HCT116 (cell line): ENCODE measurements around the gene NMU. TPM values are rescaled to one million over a fixed set of nuclear protein-coding genes. Genes with fewer than 3 reads are reported as not detected.

Experiments used
- ATAC-seq: fragments of 200-7000 bp; cut with Tn5 transposase; 2 replicates; pipeline ENCODE4 v1.9.1; 2020; ENCODE audit warnings: mild to moderate bottlenecking, moderate library complexity
- BruUV-seq: library from RNA; stranded (reverse); fragments of 400-500 nt; replicated peaks from 2 replicates; lab custom pipeline; 2021; lab: Mats Ljungman, UMichigan
- CTCF ChIA-PET: fragments of 300-600 bp; sonication (Branson Sonifier 250); formaldehyde crosslinking; loops from one replicate; lab custom pipeline; 2021; ENCODE audit warnings: antibody characterized with exemption; lab: Charles Lee
- POLR2A ChIA-PET: fragments of 300-600, 350-600 bp; sonication (Branson Sonifier 250); formaldehyde crosslinking; loops from one replicate; lab custom pipeline; 2021; ENCODE audit warnings: antibody characterized with exemption; lab: Charles Lee
- RAD21 ChIA-PET, 2 experiments: fragments of 300-600 bp; sonication (Branson Sonifier 250); formaldehyde crosslinking; loops; one replicate each; lab custom pipeline; 2023; ENCODE audit warnings: low total read pairs in 2 of 2; ENCODE audit not compliant: uncharacterized antibody in 2 of 2, unreplicated experiment in 2 of 2, low non-redundant PET in 1 of 2; lab: Charles Lee
- DNase-seq: peaks from one replicate; pipeline ENCODE4 v3.0.0-alpha.2; 2010; ENCODE audit warnings: low read depth, low spot score
- H2AFZ ChIP-seq: fragments of 200-600 bp; shearing (Covaris generic), sonication (generic); 2 replicates; pipeline ENCODE4 v1.6.1; 2017; ENCODE audit warnings: low read depth, mixed run types, mixed read lengths, antibody characterized with exemption, low read length; ENCODE audit not compliant: poor library complexity, severe bottlenecking
- H3K27ac ChIP-seq: 2 replicates; pipeline ENCODE4 v1.5.1; 2012; ENCODE audit warnings: low read depth, low read length
- H3K27me3 ChIP-seq: fragments of 200-600 bp; sonication (generic); 2 replicates; pipeline ENCODE4 v1.6.1; 2016; ENCODE audit warnings: mixed run types, low read length, mixed read lengths; ENCODE audit not compliant: insufficient read depth
- H3K36me3 ChIP-seq, 2 experiments: fragments of 200-500 bp in 1 of 2; fragments of 200-600 bp in 1 of 2; sonication (Bioruptor generic) in 1 of 2; sonication (generic) in 1 of 2; 2 replicates each; pipeline versions ENCODE4 v1.5.1 to v1.6.1; 2014 to 2016; ENCODE audit warnings: low read length in 2 of 2, inconsistent platforms in 1 of 2, mixed read lengths in 1 of 2, mixed run types in 1 of 2; ENCODE audit not compliant: insufficient read depth in 2 of 2, control insufficient read depth in 1 of 2
- H3K4me1 ChIP-seq, 2 experiments: fragments of 200-600 bp in 1 of 2; sonication (generic) in 1 of 2; 2 replicates each; pipeline versions ENCODE4 v1.5.1 to v1.6.1; 2012 to 2017; ENCODE audit warnings: low read length in 2 of 2, inconsistent platforms in 1 of 2, mild to moderate bottlenecking in 1 of 2, mixed read lengths in 1 of 2, mixed run types in 1 of 2, moderate library complexity in 1 of 2; ENCODE audit not compliant: insufficient read depth in 2 of 2, control insufficient read depth in 1 of 2
- H3K4me2 ChIP-seq: fragments of 200-600 bp; sonication (generic); 2 replicates; pipeline ENCODE4 v1.6.1; 2017; ENCODE audit warnings: mixed run types, low read length, mixed read lengths
- H3K4me3 ChIP-seq, 2 experiments: fragments of 200-600 bp in 1 of 2; sonication (generic) in 1 of 2; replicated peaks in 1 of 2; 2 replicates each; pipeline ENCODE4 v1.5.1; 2011 to 2016; ENCODE audit warnings: low read length in 2 of 2, control low read depth in 1 of 2, low read depth in 1 of 2, mild to moderate bottlenecking in 1 of 2, mixed read lengths in 1 of 2, mixed run types in 1 of 2
- H3K79me2 ChIP-seq: fragments of 200-600 bp; sonication (generic); 2 replicates; pipeline ENCODE4 v1.6.1; 2017; ENCODE audit warnings: mild to moderate bottlenecking, mixed run types, low read length, moderate library complexity, mixed read lengths; ENCODE audit not compliant: insufficient read depth
- H3K9ac ChIP-seq: fragments of 200-600 bp; sonication (generic); 2 replicates; pipeline ENCODE4 v1.6.1; 2016; ENCODE audit warnings: low read length, mixed read lengths
- H3K9me2 ChIP-seq: fragments of 200-600 bp; sonication (generic), shearing (Covaris generic); 2 replicates; pipeline ENCODE4 v1.6.1; 2017; ENCODE audit warnings: mixed run types, mild to moderate bottlenecking, moderate library complexity; ENCODE audit not compliant: insufficient read depth
- H3K9me3 ChIP-seq, 2 experiments: fragments of 200-500 bp in 1 of 2; fragments of 200-600 bp in 1 of 2; sonication (Bioruptor generic) in 1 of 2; sonication (generic) in 1 of 2; 2 replicates each; pipeline ENCODE4 v1.6.1; 2014 to 2017; ENCODE audit warnings: low read length in 2 of 2, mixed read lengths in 2 of 2, inconsistent platforms in 1 of 2, low read depth in 1 of 2, mild to moderate bottlenecking in 1 of 2, mixed run types in 1 of 2, moderate library complexity in 1 of 2; ENCODE audit not compliant: control insufficient read depth in 1 of 2, insufficient read depth in 1 of 2
- H4K20me1 ChIP-seq: fragments of 200-600 bp; sonication (generic), shearing (Covaris generic); 2 replicates; pipeline ENCODE4 v1.6.1; 2017; ENCODE audit warnings: mixed run types, mild to moderate bottlenecking, moderate library complexity; ENCODE audit not compliant: insufficient read depth
- CBX3 ChIP-seq: IDR thresholded peaks from 2 replicates; pipeline ENCODE4 v1.6.1; 2012; ENCODE audit warnings: low read depth
- CEBPB ChIP-seq: IDR thresholded peaks from 2 replicates; pipeline ENCODE4 v1.6.1; 2012; ENCODE audit warnings: low read depth
- CTCF ChIP-seq, 3 experiments: fragments of 200-600 bp in 1 of 3; sonication (generic) in 1 of 3; IDR thresholded peaks in 2 of 3; conservative IDR thresholded peaks in 1 of 3; 2 replicates each; pipeline ENCODE4 v1.5.1; 2012 to 2017; ENCODE audit warnings: low read depth in 2 of 3, low read length in 2 of 3, antibody characterized with exemption in 1 of 3, borderline replicate concordance in 1 of 3, control low read depth in 1 of 3, mild to moderate bottlenecking in 1 of 3, mixed read lengths in 1 of 3, mixed run types in 1 of 3, moderate library complexity in 1 of 3; ENCODE audit not compliant: insufficient read depth in 1 of 3
- EGR1 ChIP-seq: IDR thresholded peaks from 2 replicates; pipeline ENCODE4 v1.6.1; 2012; ENCODE audit warnings: low read depth
- ELF1 ChIP-seq: IDR thresholded peaks from 2 replicates; pipeline ENCODE4 v1.6.1; 2012; ENCODE audit warnings: low read depth, borderline replicate concordance
- EZH2phosphoT487 ChIP-seq: fragments of 200-600 bp; IDR thresholded peaks from 2 replicates; pipeline ENCODE4 v1.6.1; 2018; ENCODE audit warnings: antibody characterized with exemption, borderline replicate concordance
- JUND ChIP-seq: IDR thresholded peaks from 2 replicates; pipeline ENCODE4 v1.6.1; 2012
- POLR2A ChIP-seq: IDR thresholded peaks from 2 replicates; pipeline ENCODE4 v1.7.0; 2011; ENCODE audit warnings: borderline replicate concordance; ENCODE audit not compliant: insufficient read depth, insufficient read length; ENCODE audit errors: extremely low read depth
- SIN3A ChIP-seq: IDR thresholded peaks from 2 replicates; pipeline ENCODE4 v1.6.1; 2012; ENCODE audit warnings: low read depth
- TCF7L2 ChIP-seq: IDR thresholded peaks from 2 replicates; pipeline ENCODE4 v1.7.0; 2011; ENCODE audit warnings: borderline replicate concordance, inconsistent platforms; ENCODE audit not compliant: insufficient read depth, insufficient read length; ENCODE audit errors: extremely low read depth
- YY1 ChIP-seq: IDR thresholded peaks from 2 replicates; pipeline ENCODE4 v1.6.1; 2011; ENCODE audit warnings: low read length, low read depth, moderate library complexity, mild to moderate bottlenecking; ENCODE audit not compliant: insufficient replicate concordance; ENCODE audit errors: extremely low read depth
- ZBTB33 ChIP-seq: IDR thresholded peaks from 2 replicates; pipeline ENCODE4 v1.6.1; 2011; ENCODE audit warnings: mild to moderate bottlenecking, low read length, moderate library complexity; ENCODE audit not compliant: insufficient replicate concordance; ENCODE audit errors: extremely low read depth
- ZFX ChIP-seq: fragments of 450-650 bp; IDR thresholded peaks from 2 replicates; pipeline ENCODE4 v1.6.1; 2017
- ZNF274 ChIP-seq: fragments of 200-500 bp; sonication (Bioruptor generic); IDR thresholded peaks from 2 replicates; pipeline ENCODE4 v1.6.1; 2014; ENCODE audit warnings: mild to moderate bottlenecking, low read depth, low read length, inconsistent platforms
- intact Hi-C: fragments of 100-400 bp; cut with micrococcal nuclease; formaldehyde crosslinking; loops from 2 replicates; pipeline ENCODE4 v1.10.0; 2022
- total RNA-seq: library from RNA; stranded (reverse); gene quantifications from one replicate; pipeline ENCODE4 v1.2.1, GENCODE V29; 2021; ENCODE audit not compliant: unreplicated experiment

The NMU gene
- total RNA-seq, 1 experiment from 2014 or later, result 81.1 TPM

- no peak overlapping the region for H2AFZ ChIP-seq
- POLR2A ChIA-PET, result no interaction called here
- CTCF ChIA-PET, result no interaction called here
- no peaks in the 10 kb centered on the region for H3K9me2 ChIP-seq
- no peaks in the 10 kb centered on the region for H3K4me1 ChIP-seq
- H3K9ac ChIP-seq, result no peak overlapping the region
- intact Hi-C loops, result no loop called here
- H3K27me3 ChIP-seq, result no peaks in the 10 kb centered on the region
- RAD21 ChIA-PET, result no interaction called here
- H3K36me3 ChIP-seq, result no peaks in the 10 kb centered on the region
- ATAC-seq (no peak), DNase-seq (no peak)
- no peaks in the 10 kb centered on the region for H3K9me3 ChIP-seq
- TF ChIP-seq ZFX, result no peak
- TF ChIP-seq CEBPB, result no peak
- TF ChIP-seq ELF1, result no peak
- TF ChIP-seq CBX3, result no peak
- no peak for TF ChIP-seq YY1
- TF ChIP-seq JUND, result no peak
- no peak for TF ChIP-seq EZH2phosphoT487
- no peak for TF ChIP-seq POLR2A
- TF ChIP-seq EGR1, result no peak
- TF ChIP-seq SIN3A, result no peak
- TF ChIP-seq CTCF (IDR thresholded peaks at IDR 0.05 in 2 of 3, conservative IDR thresholded peaks at IDR 0.05 in 1 of 3; ENCODE audit: borderline replicate concordance in 1 of 3, insufficient read depth in 1 of 3, low read depth in 2 of 3, low read length in 2 of 3), result no peak
- no peak for TF ChIP-seq TCF7L2
- no peak for TF ChIP-seq ZBTB33
- TF ChIP-seq ZNF274, result no peak
- no peak overlapping the region for H3K27ac ChIP-seq
- BruUV-seq, result no TSS peak
- no peaks in the 10 kb centered on the region for H3K79me2 ChIP-seq
- H3K4me3 ChIP-seq, result no peak overlapping the region
- no peak overlapping the region for H3K4me2 ChIP-seq
- no peaks in the 10 kb centered on the region for H4K20me1 ChIP-seq
These were observed 14.4 kb upstream of the NMU start for GRCh38 chr4:55650483-55650882.
